A673 (cell line): Measurements from ENCODE around the gene TMEM116.

Experiments
- EZH2 ChIP-seq: fragments of 200-600 bp; sonication (generic); IDR thresholded peaks from 2 replicates; pipeline ENCODE4 v1.6.1; 2017; ENCODE audit warnings: borderline replicate concordance, low read depth, mild to moderate bottlenecking, mixed read lengths, antibody characterized with exemption, low read length; ENCODE audit not compliant: poor library complexity, severe bottlenecking
- TF ChIP-seq, protein P1 (sequence below): fragments of 300-800, 200-600 bp; sonication (generic); conservative IDR thresholded peaks from 2 replicates; pipeline ENCODE4 v1.5.1; 2017; ENCODE audit warnings: low read depth, mild to moderate bottlenecking, antibody characterized with exemption, low read length, moderate library complexity, mixed read lengths

DNA sequence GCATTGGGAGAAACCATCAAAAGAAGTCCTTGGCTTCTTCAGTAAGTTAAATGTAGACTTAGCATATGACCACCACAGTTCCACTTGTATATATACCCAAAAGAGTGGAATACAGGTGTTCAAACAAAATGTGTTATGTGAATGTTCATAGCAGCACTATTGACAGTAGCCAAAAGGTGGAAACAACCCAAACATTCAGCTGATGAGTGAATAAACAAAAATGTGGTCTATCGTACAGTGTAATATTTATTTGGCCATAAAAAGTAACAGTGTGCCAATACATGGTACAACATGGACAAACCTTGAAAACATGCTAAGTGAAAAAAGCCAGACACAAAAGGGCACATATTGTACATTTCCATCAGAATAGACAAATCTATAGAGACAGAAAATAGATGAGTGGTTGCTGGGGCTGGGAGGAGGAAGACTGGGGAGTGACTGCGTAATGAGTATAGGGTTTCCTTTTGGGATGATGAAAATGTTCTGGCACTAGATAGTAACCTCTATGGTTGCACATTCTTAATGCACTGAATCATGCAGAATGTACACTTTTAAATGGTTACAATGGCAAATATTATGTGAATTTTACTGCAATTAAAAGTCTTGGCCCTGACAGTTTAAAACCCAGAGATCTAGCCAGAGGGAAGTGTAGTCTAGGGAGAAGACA, 5.7 kb upstream of the TMEM116 start:
- TF ChIP-seq, protein P1, sequence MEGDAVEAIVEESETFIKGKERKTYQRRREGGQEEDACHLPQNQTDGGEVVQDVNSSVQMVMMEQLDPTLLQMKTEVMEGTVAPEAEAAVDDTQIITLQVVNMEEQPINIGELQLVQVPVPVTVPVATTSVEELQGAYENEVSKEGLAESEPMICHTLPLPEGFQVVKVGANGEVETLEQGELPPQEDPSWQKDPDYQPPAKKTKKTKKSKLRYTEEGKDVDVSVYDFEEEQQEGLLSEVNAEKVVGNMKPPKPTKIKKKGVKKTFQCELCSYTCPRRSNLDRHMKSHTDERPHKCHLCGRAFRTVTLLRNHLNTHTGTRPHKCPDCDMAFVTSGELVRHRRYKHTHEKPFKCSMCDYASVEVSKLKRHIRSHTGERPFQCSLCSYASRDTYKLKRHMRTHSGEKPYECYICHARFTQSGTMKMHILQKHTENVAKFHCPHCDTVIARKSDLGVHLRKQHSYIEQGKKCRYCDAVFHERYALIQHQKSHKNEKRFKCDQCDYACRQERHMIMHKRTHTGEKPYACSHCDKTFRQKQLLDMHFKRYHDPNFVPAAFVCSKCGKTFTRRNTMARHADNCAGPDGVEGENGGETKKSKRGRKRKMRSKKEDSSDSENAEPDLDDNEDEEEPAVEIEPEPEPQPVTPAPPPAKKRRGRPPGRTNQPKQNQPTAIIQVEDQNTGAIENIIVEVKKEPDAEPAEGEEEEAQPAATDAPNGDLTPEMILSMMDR, result no peak
- no peak for TF ChIP-seq EZH2
